Measurements from ENCODE around the gene LCE1D. TPM values are rescaled to one million over a fixed set of nuclear protein-coding genes. Genes with fewer than 3 reads are reported as not detected.

Gene LCE1D
- total RNA-seq, 2 experiments from 2014 or later, result not detected

GRCh38 chr1:152774875-152775274 lies 21.6 kb upstream of the LCE1D start, which contains the start of gene LCE1F:
Gene LCE1F (plus strand): TSS chr1:152775140. CDS start chr1:152776372, 1,232 bp downstream.
- Mint-ChIP-seq H3K27me3 (ENCODE audit: low read depth) (peaks cover 12% of the 10 kb centered on the region), H3K36me3 (ENCODE audit: low read depth) (no peaks in the 10 kb centered on the region), H3K4me1 (ENCODE audit: low read depth) (no peaks in the 10 kb centered on the region), H3K27ac (no peak within 1 kb of the TSS), H3K4me3 (no peak within 1 kb of the TSS), H3K9me3 (no peaks in the 10 kb centered on the region)
- no peak for DNase-seq
- CTCF ChIA-PET, result interaction anchor here (0.6 kb wide), 1 partner anchor 411 kb away, joined by 7 read pairs; no protein-coding TSS in a partner anchor
- intact Hi-C loops (cut with micrococcal nuclease), result no loop called here

- H3K4me1 Mint-ChIP-seq (ENCODE audit: low read depth), result no peaks in the 10 kb centered on the region
- H3K36me3 Mint-ChIP-seq (ENCODE audit: low read depth), result no peaks in the 10 kb centered on the region
- no peak overlapping the region for H3K27ac Mint-ChIP-seq
- peaks cover 12% of the 10 kb centered on the region for H3K27me3 Mint-ChIP-seq (ENCODE audit: low read depth)
- no peak overlapping the region for H3K4me3 Mint-ChIP-seq
- intact Hi-C loops (cut with micrococcal nuclease), result no loop called here
- CTCF ChIA-PET, result interaction anchor here (0.6 to 1.2 kb wide), 2 partner anchors 12 to 127 kb away, joined by 3 read pairs; no protein-coding TSS in a partner anchor
- no peaks in the 10 kb centered on the region for H3K9me3 Mint-ChIP-seq
- DNase-seq, result no peak
These were observed 20.2 kb upstream of the LCE1D start for GRCh38 chr1:152776361-152776760.

- no peaks in the 10 kb centered on the region for H3K4me1 Mint-ChIP-seq (ENCODE audit: low read depth)
- no peak overlapping the region for H3K27ac Mint-ChIP-seq
- no peaks in the 10 kb centered on the region for H3K36me3 Mint-ChIP-seq (ENCODE audit: low read depth)
- CTCF ChIA-PET, result interaction anchor here (1.2 kb wide), 1 partner anchor 11 kb away, joined by 3 read pairs; no protein-coding TSS in a partner anchor
- peaks cover 12% of the 10 kb centered on the region for H3K27me3 Mint-ChIP-seq (ENCODE audit: low read depth)
- intact Hi-C loops (cut with micrococcal nuclease), result no loop called here
- DNase-seq, result peak; percentile 9
- H3K9me3 Mint-ChIP-seq, result no peaks in the 10 kb centered on the region
- H3K4me3 Mint-ChIP-seq, result no peak overlapping the region
These were observed 18.9 kb upstream of the LCE1D start for GRCh38 chr1:152777510-152778137.

- Mint-ChIP-seq H3K4me1 (ENCODE audit: low read depth) (no peaks in the 10 kb centered on the region), H3K27me3 (ENCODE audit: low read depth) (peaks cover 30% of the 10 kb centered on the region), H3K36me3 (ENCODE audit: low read depth) (no peaks in the 10 kb centered on the region), H3K27ac (no peak overlapping the region), H3K9me3 (no peaks in the 10 kb centered on the region), H3K4me3 (no peak overlapping the region)
- CTCF ChIA-PET, result no interaction called here
- no peak for DNase-seq
- intact Hi-C loops (cut with micrococcal nuclease), result no loop called here
These were observed 13.4 kb upstream of the LCE1D start for GRCh38 chr1:152783095-152783494.

GRCh38 chr1:152786077-152786476 lies 10.4 kb upstream of the LCE1D start, which contains the start of gene LCE1E:
Gene LCE1E (plus strand): TSS chr1:152786257. CDS start chr1:152787300, 1,043 bp downstream.
- Mint-ChIP-seq H3K27me3 (ENCODE audit: low read depth) (peaks cover 34% of the 10 kb centered on the region), H3K9me3 (no peaks in the 10 kb centered on the region), H3K36me3 (ENCODE audit: low read depth) (no peaks in the 10 kb centered on the region), H3K4me1 (ENCODE audit: low read depth) (no peaks in the 10 kb centered on the region), H3K27ac (no peak within 1 kb of the TSS), H3K4me3 (no peak within 1 kb of the TSS)
- intact Hi-C loops (cut with micrococcal nuclease), result no loop called here
- DNase-seq, result no peak
- CTCF ChIA-PET, result no interaction called here

GRCh38 chr1:152795686-152796085 lies 835 bp upstream of the LCE1D start:
- CTCF ChIA-PET, result no interaction called here
- H3K4me3 Mint-ChIP-seq, result no peak overlapping the region
- no peaks in the 10 kb centered on the region for H3K4me1 Mint-ChIP-seq (ENCODE audit: low read depth)
- no peak overlapping the region for H3K27ac Mint-ChIP-seq
- DNase-seq, result no peak
- H3K27me3 Mint-ChIP-seq (ENCODE audit: low read depth), result peaks cover 11% of the 10 kb centered on the region
- intact Hi-C loops (cut with micrococcal nuclease), result no loop called here
- H3K36me3 Mint-ChIP-seq (ENCODE audit: low read depth), result no peaks in the 10 kb centered on the region
- H3K9me3 Mint-ChIP-seq, result no peaks in the 10 kb centered on the region

- CTCF ChIA-PET, result no interaction called here
- DNase-seq, result no peak
These were observed 4.8 kb downstream of the LCE1D start for GRCh38 chr1:152801333-152801732.

GRCh38 chr1:152806576-152806975 lies 10.1 kb downstream of the LCE1D start, which contains the start of gene LCE1C:
Gene LCE1C (minus strand): TSS chr1:152806651. CDS start chr1:152805478, 1,173 bp downstream.
- Mint-ChIP-seq H3K27ac (no peak within 1 kb of the TSS), H3K4me1 (ENCODE audit: low read depth) (no peaks in the 10 kb centered on the region), H3K9me3 (no peaks in the 10 kb centered on the region), H3K27me3 (ENCODE audit: low read depth) (peaks cover 11% of the 10 kb centered on the region), H3K36me3 (ENCODE audit: low read depth) (no peaks in the 10 kb centered on the region), H3K4me3 (no peak within 1 kb of the TSS)
- DNase-seq, result no peak
- intact Hi-C loops (cut with micrococcal nuclease), result no loop called here
- CTCF ChIA-PET, result no interaction called here

More at GRCh38 chr1:152801333-152801732, 4.8 kb downstream of the LCE1D start:
- no peaks in the 10 kb centered on the region for H3K9me3 Mint-ChIP-seq
- no peak overlapping the region for H3K4me3 Mint-ChIP-seq
- peaks cover 19% of the 10 kb centered on the region for H3K27me3 Mint-ChIP-seq (ENCODE audit: low read depth)
- intact Hi-C loops (cut with micrococcal nuclease), result no loop called here
- no peaks in the 10 kb centered on the region for H3K36me3 Mint-ChIP-seq (ENCODE audit: low read depth)
- no peaks in the 10 kb centered on the region for H3K4me1 Mint-ChIP-seq (ENCODE audit: low read depth)
- H3K27ac Mint-ChIP-seq, result no peak overlapping the region

GRCh38 chr1:152811050-152811449 lies 14.5 kb downstream of the LCE1D start:
- Mint-ChIP-seq H3K36me3 (ENCODE audit: low read depth) (no peaks in the 10 kb centered on the region), H3K4me1 (ENCODE audit: low read depth) (no peaks in the 10 kb centered on the region), H3K9me3 (no peaks in the 10 kb centered on the region), H3K27ac (no peak overlapping the region), H3K4me3 (no peak overlapping the region), H3K27me3 (ENCODE audit: low read depth) (peaks cover 8% of the 10 kb centered on the region)
- DNase-seq, result no peak
- CTCF ChIA-PET, result no interaction called here
- intact Hi-C loops (cut with micrococcal nuclease), result no loop called here

- H3K36me3 Mint-ChIP-seq (ENCODE audit: low read depth), result no peaks in the 10 kb centered on the region
- intact Hi-C loops (cut with micrococcal nuclease), result no loop called here
- H3K4me3 Mint-ChIP-seq, result no peak within 1 kb of the TSS
- no peak within 1 kb of the TSS for H3K27ac Mint-ChIP-seq
- DNase-seq, result no peak
- CTCF ChIA-PET, result no interaction called here
- peaks cover 7% of the 10 kb centered on the region for H3K27me3 Mint-ChIP-seq (ENCODE audit: low read depth)
- H3K9me3 Mint-ChIP-seq, result no peaks in the 10 kb centered on the region
- no peaks in the 10 kb centered on the region for H3K4me1 Mint-ChIP-seq (ENCODE audit: low read depth)
These were observed 15.2 kb downstream of the LCE1D start, which contains the start of gene LCE1B for GRCh38 chr1:152811671-152812070. Gene LCE1B (plus strand): TSS chr1:152811971. CDS start chr1:152812447, 476 bp downstream.

- Mint-ChIP-seq H3K4me3 (no peak overlapping the region), H3K4me1 (ENCODE audit: low read depth) (no peaks in the 10 kb centered on the region), H3K27ac (no peak overlapping the region), H3K9me3 (no peaks in the 10 kb centered on the region), H3K36me3 (ENCODE audit: low read depth) (no peaks in the 10 kb centered on the region), H3K27me3 (ENCODE audit: low read depth) (peaks cover 7% of the 10 kb centered on the region)
- intact Hi-C loops (cut with micrococcal nuclease), result no loop called here
- CTCF ChIA-PET, result no interaction called here
- DNase-seq, result no peak
These were observed 20.8 kb downstream of the LCE1D start for GRCh38 chr1:152817309-152817708.

- intact Hi-C loops (cut with micrococcal nuclease), result no loop called here
- H3K4me1 Mint-ChIP-seq (ENCODE audit: low read depth), result no peaks in the 10 kb centered on the region
- no peak overlapping the region for H3K4me3 Mint-ChIP-seq
- H3K36me3 Mint-ChIP-seq (ENCODE audit: low read depth), result no peaks in the 10 kb centered on the region
- no peak for DNase-seq
- no peaks in the 10 kb centered on the region for H3K9me3 Mint-ChIP-seq
- CTCF ChIA-PET, result no interaction called here
- peaks cover 11% of the 10 kb centered on the region for H3K27me3 Mint-ChIP-seq (ENCODE audit: low read depth)
- no peak overlapping the region for H3K27ac Mint-ChIP-seq
These were observed 26.8 kb downstream of the LCE1D start for GRCh38 chr1:152823294-152823693.

- CTCF ChIA-PET, result no interaction called here
- intact Hi-C loops (cut with micrococcal nuclease), result no loop called here
- H3K27me3 Mint-ChIP-seq (ENCODE audit: low read depth), result peaks cover 14% of the 10 kb centered on the region
These were observed 28.4 kb downstream of the LCE1D start for GRCh38 chr1:152824964-152825363.

More at GRCh38 chr1:152824964-152825363, 28.4 kb downstream of the LCE1D start:
- H3K4me3 Mint-ChIP-seq, result no peak overlapping the region
- H3K36me3 Mint-ChIP-seq (ENCODE audit: low read depth), result no peaks in the 10 kb centered on the region
- H3K4me1 Mint-ChIP-seq (ENCODE audit: low read depth), result no peaks in the 10 kb centered on the region
- H3K27ac Mint-ChIP-seq, result no peak overlapping the region
- no peak for DNase-seq
- no peaks in the 10 kb centered on the region for H3K9me3 Mint-ChIP-seq

Data from activated naive CD4-positive, alpha-beta T cell treated with anti-CD3 and anti-CD28 coated beads for 36 hours (primary cell).